Esophagus muscularis mucosa (tissue), 4 donors: ENCODE measurements around the gene MEPE. TPM values are rescaled to one million over a fixed set of nuclear protein-coding genes. Genes with fewer than 3 reads are reported as not detected.

Experiments
- DNase-seq: peaks from one replicate; pipeline ENCODE4 v3.0.0-alpha.2; 2017; ENCODE audit errors: extremely low spot score
- H3K27ac ChIP-seq, 4 donors: fragments of 200-600 bp; sonication (generic); replicated peaks in 1 of 4; 1 replicate in 3 of 4; 2 replicates in 1 of 4; pipeline ENCODE4 v1.5.1; 2016 to 2019; ENCODE audit warnings: mild to moderate bottlenecking in 1 of 4
- H3K27me3 ChIP-seq, 4 donors: fragments of 200-600 bp; sonication (generic); one replicate each; pipeline versions ENCODE4 v1.5.1 to v1.6.0; 2016 to 2019
- H3K36me3 ChIP-seq, 4 donors: fragments of 200-600 bp; sonication (generic); one replicate each; pipeline ENCODE4 v1.5.1; 2016 to 2019
- H3K4me1 ChIP-seq, 4 donors: fragments of 200-600 bp; sonication (generic); one replicate each; pipeline ENCODE4 v1.5.1; 2016 to 2019
- H3K4me3 ChIP-seq, 4 donors: fragments of 200-600 bp; sonication (generic); 1 replicate in 2 of 4; 2 replicates in 2 of 4; pipeline ENCODE4 v1.5.1; 2016 to 2019; ENCODE audit warnings: mild to moderate bottlenecking in 4 of 4, moderate library complexity in 1 of 4
- H3K9me3 ChIP-seq, 4 donors: fragments of 200-600 bp; sonication (generic); 1 replicate in 3 of 4; 2 replicates in 1 of 4; pipeline ENCODE4 v1.5.1; 2016 to 2019
- CTCF ChIP-seq, 3 experiments: fragments of 200-600 bp in 2 of 3; fragments of 450-650 bp in 1 of 3; sonication (generic) in 2 of 3; IDR thresholded peaks; one replicate each; pipeline ENCODE4 v1.5.1; 2017 to 2019; ENCODE audit warnings: antibody characterized with exemption in 3 of 3, mild to moderate bottlenecking in 2 of 3, moderate library complexity in 1 of 3
- EP300 ChIP-seq: sonication (generic); formaldehyde crosslinking; IDR thresholded peaks from one replicate; pipeline ENCODE4 v1.6.1; 2017; ENCODE audit warnings: antibody characterized with exemption
- POLR2A ChIP-seq: fragments of 450-650 bp; IDR thresholded peaks from one replicate; pipeline ENCODE4 v1.6.1; 2017; ENCODE audit warnings: antibody characterized with exemption, moderate library complexity, mild to moderate bottlenecking, low read depth
- POLR2AphosphoS5 ChIP-seq, 2 donors: sonication (generic); formaldehyde crosslinking; IDR thresholded peaks; one replicate each; pipeline ENCODE4 v1.6.1; 2017; ENCODE audit warnings: antibody characterized with exemption in 2 of 2
- WGBS: methylation state at CpG from one replicate; pipeline ENCODE4 v1.1.5; 2018; 5-methylcytosine and 5-hydroxymethylcytosine counted together
- intact Hi-C: fragments of 100-400 bp; cut with DNase I; formaldehyde crosslinking; loops from one replicate; pipeline ENCODE4 v1.15.1; 2023
- total RNA-seq, 4 donors: library from RNA; depleted of rRNA; stranded (reverse); fragments of >200 nt; gene quantifications; one replicate each; pipeline versions ENCODE4 v1.1.0 to v1.2.1, GENCODE V29; 2016

The MEPE gene
- total RNA-seq, 4 donors from 2014 or later = not detected

GRCh38 chr4:87824352-87824751 is 8.4 kb upstream of the MEPE start:
- Histone ChIP-seq H3K27me3 (no peaks in the 10 kb centered on the region), H3K4me1 (no peaks in the 10 kb centered on the region), H3K9me3 (no peaks in the 10 kb centered on the region), H3K4me3 (no peak overlapping the region), H3K27ac (no peak overlapping the region), H3K36me3 (no peaks in the 10 kb centered on the region)
- intact Hi-C loops = no loop called here
- TF ChIP-seq EP300 = no peak
- no peak for TF ChIP-seq POLR2A
- no peak for TF ChIP-seq POLR2AphosphoS5 (IDR thresholded peaks at IDR 0.05)
- TF ChIP-seq CTCF (IDR thresholded peaks at IDR 0.05) = no peak
- 74% methylated on average over 1 of the region's 1 CpG for WGBS
- no peak for DNase-seq

GRCh38 chr4:87834401-87834800 is 1.6 kb downstream of the MEPE start:
- intact Hi-C loops = no loop called here
- H3K27ac ChIP-seq = no peak overlapping the region
- WGBS = 73% methylated on average over 2 of the region's 2 CpGs
- H3K4me1 ChIP-seq = peaks cover 4 to 6% (median 5%) of the 10 kb centered on the region in 4 donors
- H3K36me3 ChIP-seq = no peaks in the 10 kb centered on the region
- no peaks in the 10 kb centered on the region for H3K9me3 ChIP-seq
- TF ChIP-seq POLR2AphosphoS5 (IDR thresholded peaks at IDR 0.05) (no peak), POLR2A (no peak), EP300 (no peak), CTCF (IDR thresholded peaks at IDR 0.05) (no peak)
- DNase-seq = no peak
- no peak overlapping the region for H3K4me3 ChIP-seq
- no peaks in the 10 kb centered on the region for H3K27me3 ChIP-seq

- no peak for DNase-seq
- H3K27ac ChIP-seq = no peak overlapping the region
- H3K4me1 ChIP-seq = peaks cover 4 to 8% (median 6%) of the 10 kb centered on the region in 4 donors
- H3K27me3 ChIP-seq = no peaks in the 10 kb centered on the region
- intact Hi-C loops = no loop called here
- TF ChIP-seq POLR2A (no peak), POLR2AphosphoS5 (IDR thresholded peaks at IDR 0.05) (no peak), EP300 (no peak), CTCF (IDR thresholded peaks at IDR 0.05) (no peak)
- H3K9me3 ChIP-seq = no peaks in the 10 kb centered on the region
- 78% methylated on average over 2 of the region's 2 CpGs for WGBS
- no peaks in the 10 kb centered on the region for H3K36me3 ChIP-seq
- no peak overlapping the region for H3K4me3 ChIP-seq
Measured at GRCh38 chr4:87835197-87835596, 2.4 kb downstream of the MEPE start.

GRCh38 chr4:87835743-87836142 is 3.0 kb downstream of the MEPE start:
- Histone ChIP-seq H3K4me1 (peaks cover 4 to 8% (median 6%) of the 10 kb centered on the region in 4 donors), H3K9me3 (no peaks in the 10 kb centered on the region), H3K36me3 (no peaks in the 10 kb centered on the region), H3K4me3 (no peak overlapping the region), H3K27ac (no peak overlapping the region), H3K27me3 (no peaks in the 10 kb centered on the region)
- TF ChIP-seq EP300 = no peak
- no peak for TF ChIP-seq POLR2A
- no peak for TF ChIP-seq CTCF (IDR thresholded peaks at IDR 0.05)
- no peak for TF ChIP-seq POLR2AphosphoS5 (IDR thresholded peaks at IDR 0.05)
- 92% methylated on average over 1 of the region's 2 CpGs for WGBS
- DNase-seq = no peak
- intact Hi-C loops = loop anchor here (2.0 kb wide), 1 partner anchor 287 kb away; no protein-coding TSS in a partner anchor

DNA sequence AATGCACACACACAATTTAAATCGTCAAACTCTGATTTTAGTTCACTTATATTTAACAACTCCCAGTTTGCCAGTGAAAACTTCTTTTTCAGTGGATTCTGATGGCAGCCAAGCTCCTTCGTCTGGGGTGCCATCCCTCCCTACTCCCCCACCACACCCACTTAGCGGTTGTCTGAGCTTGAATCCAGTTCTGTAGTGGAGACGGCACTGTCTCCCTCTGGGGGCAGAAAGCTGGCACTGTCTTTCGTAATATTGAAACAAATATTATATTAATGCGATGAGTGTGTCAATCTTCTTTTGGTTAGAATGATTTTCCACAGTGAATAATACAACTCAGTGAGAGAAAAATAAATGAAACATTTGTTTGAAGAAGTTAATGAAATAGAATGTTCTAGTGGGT is 5.4 kb downstream of the MEPE start:
- Histone ChIP-seq H3K27ac (no peak overlapping the region), H3K27me3 (no peaks in the 10 kb centered on the region), H3K9me3 (no peaks in the 10 kb centered on the region), H3K36me3 (no peaks in the 10 kb centered on the region), H3K4me3 (no peak overlapping the region), H3K4me1 (peaks cover 4 to 8% (median 6%) of the 10 kb centered on the region in 4 donors)
- no peak for TF ChIP-seq POLR2A
- no peak for TF ChIP-seq EP300
- no peak for TF ChIP-seq POLR2AphosphoS5 (IDR thresholded peaks at IDR 0.05)
- TF ChIP-seq CTCF (IDR thresholded peaks at IDR 0.05) = peak; percentile 7 to 24 (median 13)
- DNase-seq = no peak
- WGBS = 73% methylated on average over 6 of the region's 6 CpGs
- intact Hi-C loops = loop anchor here (2.0 kb wide), 2 partner anchors 157 to 295 kb away; no protein-coding TSS in a partner anchor
